ENCODE results near the gene KRT14.
"Not testable (repeated sequence)": the region's sequence is repeated elsewhere in the genome, so short reads cannot be mapped to it uniquely, and the experiment has no call there.

The KRT14 gene

GRCh38 chr17:41602524-41602923 is 15.8 kb upstream of the KRT14 start:
- no peak for DNase-seq (ENCODE audit: low read depth)

DNA sequence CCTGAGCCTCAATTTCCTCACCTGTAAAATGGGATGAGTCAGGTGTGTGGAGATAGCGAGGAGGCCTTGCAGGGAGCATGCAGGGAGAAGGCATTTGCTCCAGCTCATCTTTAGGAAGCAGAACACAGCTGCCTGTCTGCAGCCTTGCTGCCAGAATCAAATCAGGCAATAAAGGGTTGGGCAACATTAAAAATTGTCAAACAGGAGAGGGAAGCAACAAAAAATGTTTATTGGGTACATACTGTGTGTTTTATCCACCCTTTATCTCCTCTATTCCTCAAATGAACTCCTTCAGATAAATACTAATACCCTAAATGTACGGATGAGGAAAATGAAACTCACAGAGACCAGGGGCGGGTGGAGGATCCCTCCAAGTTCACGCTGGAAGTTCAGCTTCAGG is 13.6 kb upstream of the KRT14 start:
- no peak for DNase-seq (ENCODE audit: low read depth)

GRCh38 chr17:41599680-41600079 is 13.0 kb upstream of the KRT14 start:
- no peak for DNase-seq (ENCODE audit: low read depth)

DNA sequence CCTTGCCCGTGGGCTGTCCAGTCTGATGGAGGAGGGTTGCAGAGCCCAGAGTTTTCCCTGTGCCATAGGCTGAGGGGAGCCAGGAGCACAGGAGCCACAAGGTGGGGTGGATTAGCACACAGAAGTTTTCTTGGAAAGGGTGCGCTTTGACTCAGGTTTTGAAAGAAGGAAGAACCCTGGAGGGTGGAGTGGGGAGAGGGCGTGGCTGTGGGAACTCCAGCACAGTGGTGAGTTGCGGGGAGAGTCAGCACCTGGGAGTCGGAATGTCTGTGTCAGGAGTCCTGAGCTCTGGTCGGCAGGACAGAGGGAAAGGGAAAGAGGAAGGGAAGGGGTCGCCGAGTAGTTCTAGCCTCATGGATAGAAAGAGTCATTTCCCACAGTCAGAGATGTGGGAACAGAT is 8.9 kb upstream of the KRT14 start:
- no peak for DNase-seq (ENCODE audit: low read depth)

DNA sequence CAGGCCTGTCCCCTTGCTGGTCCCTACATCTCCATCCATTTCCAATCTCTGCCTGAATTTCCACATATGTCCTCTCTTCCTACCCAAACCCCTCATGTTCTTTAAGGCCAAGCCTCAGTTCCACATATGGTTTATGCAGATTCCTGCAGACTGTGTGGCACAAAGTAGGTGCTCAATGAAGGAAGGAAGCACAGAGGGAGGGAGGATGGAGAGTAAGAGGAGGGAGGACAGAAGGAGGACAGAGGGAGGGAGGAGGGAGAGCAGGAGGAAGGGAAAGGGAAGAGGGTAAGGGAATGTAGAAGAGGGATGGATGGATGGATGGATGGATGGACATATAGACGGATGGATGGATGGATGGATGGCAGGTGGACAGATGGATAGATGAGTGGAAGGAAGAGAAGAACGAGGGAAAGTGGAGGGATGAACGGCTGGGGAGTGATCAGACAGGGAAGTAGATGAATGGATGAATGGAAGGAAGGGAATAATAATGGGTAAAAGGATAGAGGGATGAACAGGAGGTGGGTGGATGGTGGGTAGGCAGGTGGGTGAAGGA is 7.7 kb upstream of the KRT14 start:
- DNase-seq (ENCODE audit: low read depth): no peak

DNA sequence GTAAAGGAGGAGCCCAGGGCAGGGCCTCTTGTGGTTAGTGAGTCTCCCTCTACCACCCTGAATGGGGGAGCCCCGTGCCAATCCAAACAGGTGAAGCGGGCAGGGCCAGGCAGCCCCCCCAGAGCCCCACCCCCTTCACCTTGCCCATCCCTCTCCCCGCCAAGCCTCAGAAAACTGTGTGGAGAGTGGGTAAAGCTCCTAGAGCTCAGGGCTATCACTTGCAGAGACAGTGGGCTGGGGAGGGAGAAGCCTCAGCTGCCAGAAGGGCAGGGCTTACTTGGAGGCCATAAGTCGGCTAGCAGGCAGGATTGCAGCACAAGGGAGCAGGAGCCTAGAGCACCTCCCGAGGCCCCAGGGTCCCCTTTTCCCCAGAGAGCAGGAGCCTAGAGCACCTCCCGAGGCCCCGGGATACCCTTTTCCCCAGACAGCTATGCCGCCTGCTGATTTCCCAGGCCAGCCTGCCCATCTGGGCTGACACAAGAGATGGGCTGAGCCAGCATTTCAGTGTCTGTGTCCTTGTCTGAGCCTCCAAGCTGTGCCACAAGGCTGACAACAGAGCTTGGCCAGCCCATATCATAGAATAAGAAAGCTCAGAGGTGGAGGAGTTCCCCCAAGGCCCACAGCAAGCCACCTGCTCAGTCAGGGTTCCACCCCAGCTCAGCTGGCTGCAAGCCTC is 6.7 kb upstream of the KRT14 start:
- DNase-seq (ENCODE audit: low read depth): no peak

- DNase-seq (ENCODE audit: low read depth): no peak
These were observed 6.1 kb upstream of the KRT14 start for GRCh38 chr17:41592601-41593305.

- no peak for DNase-seq (ENCODE audit: low read depth)
These were observed 2.6 kb upstream of the KRT14 start for GRCh38 chr17:41589301-41589700.

DNA sequence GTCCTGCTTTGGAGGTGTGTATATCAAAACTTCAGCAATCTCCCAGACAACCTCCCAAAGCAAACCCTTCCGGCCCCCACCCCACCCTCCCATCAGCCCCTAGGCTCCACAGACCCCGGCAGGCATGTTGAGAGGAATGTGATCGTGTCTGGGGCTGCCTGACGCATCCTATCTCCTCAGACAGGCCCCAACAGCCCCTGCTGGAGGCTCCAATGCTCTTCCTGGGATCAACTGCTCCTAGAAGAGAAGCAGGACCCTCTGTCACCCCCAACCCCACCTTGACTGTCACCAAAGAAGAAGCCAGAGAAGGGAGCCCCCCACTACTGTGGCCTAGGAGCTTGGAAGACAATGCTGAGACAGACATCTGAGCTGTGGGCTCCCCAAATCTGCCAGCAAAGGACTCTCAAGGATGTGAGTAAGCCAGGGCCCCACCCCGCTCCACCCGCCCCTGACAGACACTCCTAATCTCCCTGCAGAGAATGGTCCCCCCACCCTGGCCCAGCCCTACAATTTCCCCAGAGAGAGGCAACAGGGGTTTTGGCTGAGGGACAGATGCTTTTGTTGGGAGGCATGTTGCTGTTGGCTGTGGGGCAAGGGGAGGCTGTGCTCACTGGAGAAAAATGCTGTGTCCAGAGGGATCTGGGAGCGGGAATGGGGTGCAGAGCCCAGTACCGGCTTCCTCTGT is 1.6 kb upstream of the KRT14 start:
- DNase-seq (ENCODE audit: low read depth): no peak

GRCh38 chr17:41585301-41586056 is 1.2 kb downstream of the KRT14 start:
- no peak for DNase-seq (ENCODE audit: low read depth)

- DNase-seq (ENCODE audit: low read depth): not testable (repeated sequence)
These were observed 2.3 kb downstream of the KRT14 start for GRCh38 chr17:41584331-41584927.

DNA sequence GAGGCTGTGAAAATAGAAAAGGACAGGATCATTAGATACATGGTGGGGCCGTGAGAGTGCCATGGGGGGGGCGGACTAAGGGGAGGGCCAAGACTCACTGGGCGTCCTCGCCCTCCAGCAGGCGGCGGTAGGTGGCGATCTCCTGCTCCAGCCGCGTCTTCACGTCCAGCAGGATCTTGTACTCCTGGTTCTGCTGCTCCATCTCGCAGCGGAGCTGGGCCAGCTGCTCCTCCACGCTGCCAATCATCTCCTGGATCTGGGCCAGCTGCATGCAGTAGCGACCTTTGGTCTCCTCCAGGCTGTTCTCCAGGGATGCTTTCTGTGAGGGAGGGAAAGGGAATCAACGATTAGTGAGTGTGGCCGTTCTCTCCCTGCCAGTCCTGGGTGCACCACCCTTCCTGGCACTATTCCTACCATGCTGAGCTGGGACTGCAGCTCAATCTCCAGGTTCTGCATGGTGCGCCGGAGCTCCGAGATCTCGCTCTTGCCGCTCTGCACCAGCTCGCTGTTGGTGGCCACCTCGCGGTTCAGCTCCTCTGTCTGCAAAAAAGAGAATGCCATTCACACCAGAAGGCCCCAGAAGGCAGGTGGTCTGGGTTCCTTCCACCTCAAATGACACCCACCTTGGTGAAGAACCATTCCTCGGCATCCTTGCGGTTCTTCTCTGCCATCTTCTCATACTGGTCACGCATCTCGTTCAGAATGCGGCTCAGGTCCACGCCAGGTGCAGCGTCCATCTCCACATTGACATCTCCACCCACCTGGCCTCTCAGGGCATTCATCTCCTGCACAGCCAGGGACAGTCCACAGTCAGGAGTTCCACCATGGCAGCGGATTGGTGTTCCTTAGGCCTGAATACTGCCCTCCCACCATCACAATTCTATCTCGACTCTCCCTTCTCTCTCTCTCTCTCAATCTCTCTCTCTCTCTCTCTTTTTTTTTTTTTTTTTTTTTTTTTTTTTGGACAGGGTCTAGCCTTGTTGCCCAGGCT is 3.3 kb downstream of the KRT14 start:
- no peak for DNase-seq (ENCODE audit: low read depth)

DNA sequence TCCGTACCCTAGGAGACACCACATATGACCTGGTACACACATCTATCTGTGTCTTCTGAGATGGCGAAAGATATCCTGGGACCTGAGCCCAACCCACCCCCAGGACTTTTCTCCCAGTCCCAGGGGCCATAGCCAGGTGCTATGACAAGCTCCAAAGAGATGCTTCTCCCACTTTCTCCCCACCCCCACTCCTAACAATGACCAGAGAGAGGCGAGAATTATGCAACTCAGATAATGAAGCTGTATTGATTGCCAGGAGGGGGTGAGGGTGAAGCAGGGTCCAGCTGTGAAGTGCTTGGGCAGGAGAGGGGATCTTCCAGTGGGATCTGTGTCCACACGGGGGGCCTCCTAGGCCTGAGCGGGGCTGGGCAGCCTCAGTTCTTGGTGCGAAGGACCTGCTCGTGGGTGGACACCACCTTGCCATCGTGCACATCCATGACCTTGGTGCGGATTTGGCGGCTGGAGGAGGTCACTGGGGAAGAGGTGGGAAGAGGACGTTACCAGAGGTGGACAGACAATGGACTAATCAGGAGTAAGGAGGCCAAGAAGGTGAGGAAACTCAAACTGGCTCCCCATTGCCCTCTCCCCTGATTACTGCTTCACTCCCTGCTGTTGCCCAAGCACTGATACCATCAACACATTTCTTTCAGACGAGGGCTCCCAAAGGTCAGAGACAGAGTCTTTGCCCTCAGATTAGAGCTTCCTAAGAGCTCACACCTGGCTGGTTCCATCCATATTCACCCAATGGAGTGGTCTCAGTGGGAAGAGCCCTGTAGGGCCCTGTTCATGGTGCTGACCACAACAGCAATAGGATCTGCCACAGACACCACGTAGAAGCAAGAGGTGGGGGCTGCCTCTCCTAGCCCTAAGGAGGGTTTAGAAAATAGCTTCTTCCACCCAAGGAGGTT is 4.4 kb downstream of the KRT14 start:
- not testable (repeated sequence) for DNase-seq (ENCODE audit: low read depth)

GRCh38 chr17:41581366-41582060 is 5.2 kb downstream of the KRT14 start:
- DNase-seq (ENCODE audit: low read depth): no peak

DNA sequence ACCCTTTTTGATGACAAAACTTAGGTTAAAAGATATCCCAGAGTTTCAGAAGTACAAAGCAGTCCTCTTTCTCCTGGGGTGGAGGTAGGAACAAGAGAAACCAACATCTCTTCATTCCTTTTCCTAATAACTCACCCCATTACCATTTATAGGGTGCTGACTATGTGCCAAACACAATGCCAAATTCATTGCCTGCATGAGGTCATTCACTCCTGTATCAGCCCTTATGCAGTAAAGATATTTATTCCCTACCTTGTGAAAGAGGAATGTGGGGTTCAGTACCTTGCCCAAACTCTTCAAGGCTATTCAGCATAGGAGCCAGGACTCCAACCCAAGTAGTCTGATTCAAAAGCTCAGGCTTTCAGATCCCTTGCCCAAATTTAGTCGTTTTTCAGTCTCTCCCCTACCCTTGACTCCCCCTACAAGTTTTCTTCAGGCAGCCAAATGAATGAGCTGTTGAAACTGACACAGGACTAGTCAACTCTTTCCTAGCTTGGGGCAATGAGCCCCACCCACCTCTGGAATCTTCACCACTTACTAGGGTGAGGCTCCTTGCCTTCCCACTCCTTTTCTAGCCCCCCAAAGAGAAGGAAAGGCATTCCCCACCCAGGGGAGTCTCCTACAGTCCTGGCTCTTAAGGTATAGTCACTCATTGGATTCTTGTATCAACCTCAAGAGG is 5.9 kb downstream of the KRT14 start:
- no peak for DNase-seq (ENCODE audit: low read depth)

GRCh38 chr17:41580244-41580575 is 6.5 kb downstream of the KRT14 start:
- DNase-seq (ENCODE audit: low read depth): no peak

DNA sequence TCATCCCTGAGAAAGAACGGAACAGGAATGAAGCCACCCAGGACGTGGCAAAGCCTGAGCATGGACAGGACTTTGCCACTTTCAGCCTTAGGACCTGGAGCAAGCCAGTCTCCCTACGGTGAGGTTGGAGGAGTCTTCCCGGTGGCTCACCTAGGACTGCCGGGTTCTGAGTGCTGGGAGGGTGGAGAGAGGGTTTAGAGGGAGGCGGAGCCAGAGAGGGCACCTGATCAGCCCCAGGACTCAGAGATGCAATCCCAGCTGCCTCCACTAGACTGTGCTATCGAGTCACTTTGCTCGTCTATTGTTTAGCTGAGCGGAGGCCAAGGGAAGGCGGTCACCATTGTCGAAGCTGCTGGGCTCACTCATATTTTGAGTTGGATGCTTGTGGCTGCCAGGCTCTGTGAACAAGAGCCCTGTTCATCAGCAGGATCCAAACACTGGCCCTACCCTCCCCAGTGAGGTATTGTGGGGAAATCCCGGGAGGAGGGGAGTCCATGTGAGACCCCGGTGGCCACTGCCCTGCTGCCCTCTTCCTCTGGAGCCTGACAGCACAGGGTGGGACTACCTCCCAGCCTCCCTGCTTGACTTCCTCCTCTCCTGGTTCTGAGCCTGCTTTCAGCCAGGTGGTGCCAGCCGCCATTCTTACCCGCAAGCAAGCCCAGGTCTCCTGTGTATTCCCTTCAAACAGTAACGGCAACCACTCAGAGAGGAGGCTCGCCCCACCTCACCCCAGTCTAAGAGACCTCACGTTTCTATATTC is 7.0 kb downstream of the KRT14 start:
- DNase-seq (ENCODE audit: low read depth): peak; percentile 31

DNA sequence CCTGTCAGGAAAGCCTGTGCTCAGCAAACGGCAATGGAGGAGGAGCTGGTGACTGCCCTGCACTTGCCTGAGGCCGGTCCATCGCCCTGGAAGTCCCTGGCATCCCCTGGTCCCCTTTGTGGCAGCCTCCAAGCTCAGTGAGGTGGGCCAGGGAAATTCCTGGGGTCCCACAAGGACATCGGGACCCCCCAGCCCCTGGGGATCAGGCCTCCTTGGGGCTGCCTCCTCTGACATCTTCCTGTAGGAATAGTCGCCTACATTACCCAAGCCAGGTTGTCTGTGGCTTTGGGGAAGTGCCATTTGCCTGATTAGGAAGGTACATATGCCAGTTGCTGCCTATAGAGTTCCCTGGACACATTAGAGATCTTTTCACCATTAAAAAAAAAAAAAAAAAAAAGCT is 7.7 kb downstream of the KRT14 start:
- no peak for DNase-seq (ENCODE audit: low read depth)

All from HS-27A (cell line).